HepG2 (cell line): ENCODE results near the gene NDRG3. TPM values are rescaled to one million over a fixed set of nuclear protein-coding genes. Genes with fewer than 3 reads are reported as not detected.

Experiments used
- BRD4 ChIP-seq: sonication (generic); formaldehyde crosslinking; IDR thresholded peaks from 2 replicates; pipeline ENCODE4 v1.4.0; 2020; ENCODE audit warnings: missing genetic modification reagents
- CHD4 ChIP-seq: fragments of 200-600 bp; sonication (generic); IDR thresholded peaks from 2 replicates; pipeline ENCODE4 v1.7.0; 2017; ENCODE audit warnings: mild to moderate bottlenecking, low read length, borderline replicate concordance
- FOXP4 ChIP-seq: sonication (generic); formaldehyde crosslinking; IDR thresholded peaks from 2 replicates; pipeline ENCODE4 v1.4.0; 2020; ENCODE audit warnings: missing genetic modification reagents
- HNF1A ChIP-seq, 2 experiments: sonication (generic) in 1 of 2; formaldehyde crosslinking in 1 of 2; IDR thresholded peaks; 2 replicates each; pipeline versions ENCODE4 v1.4.0 to v1.6.1; 2016 to 2020; ENCODE audit warnings: borderline replicate concordance in 1 of 2, low read depth in 1 of 2, mild to moderate bottlenecking in 1 of 2, missing genetic modification reagents in 1 of 2
- KDM5B ChIP-seq: sonication (generic); formaldehyde crosslinking; IDR thresholded peaks from 2 replicates; pipeline ENCODE4 v1.4.0; 2020; ENCODE audit warnings: missing genetic modification reagents, mild to moderate bottlenecking, borderline replicate concordance
- KDM6A ChIP-seq: IDR thresholded peaks from 2 replicates; pipeline ENCODE4 v1.6.1; 2016; ENCODE audit warnings: low read depth
- KLF9 ChIP-seq: IDR thresholded peaks from 2 replicates; pipeline ENCODE4 v1.6.1; 2016; ENCODE audit warnings: low read depth
- LCORL ChIP-seq, 2 experiments: fragments of 450-650 bp in 1 of 2; sonication (generic) in 1 of 2; formaldehyde crosslinking in 1 of 2; IDR thresholded peaks; 2 replicates each; pipeline versions ENCODE4 v1.5.0 to v1.6.1; 2017 to 2020; ENCODE audit warnings: antibody characterized with exemption in 1 of 2, missing genetic modification reagents in 1 of 2
- NCOA1 ChIP-seq: sonication (generic); formaldehyde crosslinking; IDR thresholded peaks from 2 replicates; pipeline ENCODE4 v1.9.0; 2021; ENCODE audit warnings: missing genetic modification reagents
- NPAS2 ChIP-seq: sonication (generic); formaldehyde crosslinking; IDR thresholded peaks from 2 replicates; pipeline ENCODE4 v1.8.0; 2022; ENCODE audit warnings: mild to moderate bottlenecking, missing genetic modification reagents, borderline replicate concordance
- STAG1 ChIP-seq: sonication (generic); formaldehyde crosslinking; IDR thresholded peaks from 2 replicates; pipeline ENCODE4 v1.4.0; 2020; ENCODE audit warnings: missing genetic modification reagents
- SYNCRIP ChIP-seq: fragments of 200-400 bp; formaldehyde crosslinking; IDR thresholded peaks from 2 replicates; pipeline ENCODE4 v1.6.1; 2018; ENCODE audit warnings: mild to moderate bottlenecking, low read depth, low read length; ENCODE audit not compliant: insufficient read depth
- USF2 ChIP-seq, 2 experiments: sonication (generic) in 1 of 2; formaldehyde crosslinking in 1 of 2; IDR thresholded peaks; 2 replicates each; pipeline versions ENCODE4 v1.5.1 to v1.6.1; 2011 to 2020; ENCODE audit warnings: borderline replicate concordance in 1 of 2, low read depth in 1 of 2, low read length in 1 of 2, mild to moderate bottlenecking in 1 of 2, missing genetic modification reagents in 1 of 2, moderate library complexity in 1 of 2
- ZFP62 ChIP-seq: sonication (generic); formaldehyde crosslinking; IDR thresholded peaks from 2 replicates; pipeline ENCODE4 v1.4.0; 2020; ENCODE audit warnings: missing genetic modification reagents
- ZNF136 ChIP-seq: sonication (generic); formaldehyde crosslinking; IDR thresholded peaks from 2 replicates; pipeline ENCODE4 v1.8.1; 2022; ENCODE audit warnings: low read depth, mild to moderate bottlenecking, moderate library complexity, missing genetic modification reagents
- ZNF251 ChIP-seq: sonication (generic); formaldehyde crosslinking; IDR thresholded peaks from 2 replicates; pipeline ENCODE4 v1.9.0; 2021; ENCODE audit warnings: mild to moderate bottlenecking, missing genetic modification reagents
- ZNF264 ChIP-seq: sonication (generic); formaldehyde crosslinking; IDR thresholded peaks from 2 replicates; pipeline ENCODE4 v1.4.0; 2020; ENCODE audit warnings: missing genetic modification reagents
- ZNF432 ChIP-seq: sonication (generic); formaldehyde crosslinking; IDR thresholded peaks from 2 replicates; pipeline ENCODE4 v1.5.0; 2020; ENCODE audit warnings: missing genetic modification reagents, mild to moderate bottlenecking, borderline replicate concordance
- ZNF660 ChIP-seq: sonication (generic); formaldehyde crosslinking; IDR thresholded peaks from 2 replicates; pipeline ENCODE4 v1.5.1; 2020; ENCODE audit warnings: mild to moderate bottlenecking, low read depth, missing genetic modification reagents, borderline replicate concordance
- ZNF878 ChIP-seq: sonication (generic); formaldehyde crosslinking; IDR thresholded peaks from 2 replicates; pipeline ENCODE4 v1.8.1; 2023; ENCODE audit warnings: mild to moderate bottlenecking, missing genetic modification reagents, moderate library complexity
- polyA plus RNA-seq, 8 experiments: library from polyadenylated mRNA; depleted of rRNA in 3 of 8; stranded (reverse) in 7 of 8; unstranded in 1 of 8; fragments of >200 nt; fragmentation: Illumina TruSeq in 4 of 8; extraction: Trizol in 4 of 8; gene quantifications; 2 replicates each; pipeline versions ENCODE4 v1.2.1 to v1.2.3, GENCODE V29; 2011 to 2016; ENCODE audit warnings: low read depth in 4 of 8, missing spikeins in 1 of 8, mixed read lengths in 1 of 8; ENCODE audit not compliant: insufficient read depth in 1 of 8
- total RNA-seq, 5 experiments: library from RNA; depleted of rRNA; stranded (reverse); fragments of >200 nt; fragmentation: Illumina TruSeq; extraction: Trizol; gene quantifications; 2 replicates each; pipeline ENCODE4 v1.2.3, GENCODE V29; 2016; ENCODE audit warnings: low read depth in 1 of 5

The NDRG3 gene
- total and polyA plus RNA-seq, 2 of the 13 experiments (the other 11 are each of a cell fraction or from before 2014, with no cell fraction given): 36.0 to 40.5 TPM

- TF ChIP-seq LCORL (IDR thresholded peaks at IDR 0.05) (no peak), LCORL (CRISPR knock-in tag; IDR thresholded peaks at IDR 0.05) (no peak), ZNF878 (CRISPR knock-in tag) (no peak), BRD4 (CRISPR knock-in tag) (no peak; the same call in 1 of the 2 replicates), NPAS2 (CRISPR knock-in tag) (no peak), ZNF264 (CRISPR knock-in tag) (no peak; the same call in 1 of the 2 replicates), ZNF432 (CRISPR knock-in tag) (no peak), ZNF660 (CRISPR knock-in tag) (no peak), FOXP4 (CRISPR knock-in tag) (0 out of 2 replicates have a peak, but pooled peaks have one; percentile 7), KDM5B (CRISPR knock-in tag) (no peak), ZFP62 (no peak), SYNCRIP (no peak), HNF1A (IDR thresholded peaks at IDR 0.05; ENCODE audit: low read depth) (no peak), HNF1A (CRISPR knock-in tag; IDR thresholded peaks at IDR 0.05; ENCODE audit: borderline replicate concordance) (no peak; the same call in 1 of the 2 replicates), NCOA1 (CRISPR knock-in tag) (no peak), KLF9 (no peak), ZNF136 (no peak), KDM6A (CRISPR knock-in tag) (no peak), STAG1 (CRISPR knock-in tag) (no peak), USF2 (IDR thresholded peaks at IDR 0.05; ENCODE audit: low read depth, low read length) (no peak), USF2 (CRISPR knock-in tag; IDR thresholded peaks at IDR 0.05; ENCODE audit: borderline replicate concordance) (no peak), ZNF251 (no peak), CHD4 (no peak)
These were observed 139.5 kb downstream of the NDRG3 start (continued) for GRCh38 chr20:36606158-36607066.
